H9 (cell line): ENCODE measurements around the gene CHCHD4. TPM values are rescaled to one million over a fixed set of nuclear protein-coding genes. Genes with fewer than 3 reads are reported as not detected.

Experiments used
- DNase-seq: peaks from one replicate; pipeline ENCODE4 v3.0.0-alpha.2; 2017
- H2AFZ ChIP-seq: one replicate; pipeline ENCODE4 v1.6.1; 2013; ENCODE audit warnings: mild to moderate bottlenecking, low read length, control low read depth, moderate library complexity
- H2AK5ac ChIP-seq: 2 replicates; pipeline ENCODE4 v1.6.1; 2013; ENCODE audit warnings: low read length, control low read depth, mixed read lengths; ENCODE audit not compliant: insufficient read length
- H2BK120ac ChIP-seq: one replicate; pipeline ENCODE4 v1.6.1; 2013; ENCODE audit warnings: low read depth, mild to moderate bottlenecking, low read length, control low read depth, inconsistent platforms; ENCODE audit not compliant: poor library complexity, severe bottlenecking
- H2BK12ac ChIP-seq: 2 replicates; pipeline ENCODE4 v1.6.1; 2013; ENCODE audit warnings: low read length, control low read depth, mixed read lengths, low read depth; ENCODE audit not compliant: insufficient read length
- H2BK15ac ChIP-seq: 2 replicates; pipeline ENCODE4 v1.6.1; 2013; ENCODE audit warnings: low read depth, low read length, control low read depth
- H2BK20ac ChIP-seq: one replicate; pipeline ENCODE4 v1.6.1; 2013; ENCODE audit warnings: low read depth, mild to moderate bottlenecking, low read length, control low read depth, inconsistent platforms; ENCODE audit not compliant: poor library complexity, severe bottlenecking
- H2BK5ac ChIP-seq: 2 replicates; pipeline ENCODE4 v1.6.1; 2013; ENCODE audit warnings: low read length, control low read depth, mixed read lengths; ENCODE audit not compliant: insufficient read length
- H3K14ac ChIP-seq: 2 replicates; pipeline ENCODE4 v1.6.1; 2013; ENCODE audit warnings: low read length, control low read depth; ENCODE audit not compliant: insufficient read depth
- H3K18ac ChIP-seq: 2 replicates; pipeline ENCODE4 v1.6.1; 2013; ENCODE audit warnings: low read depth, mild to moderate bottlenecking, mixed read lengths, low read length, control low read depth; ENCODE audit not compliant: insufficient read length
- H3K23ac ChIP-seq: 2 replicates; pipeline ENCODE4 v1.6.1; 2013; ENCODE audit warnings: low read length, control low read depth, mixed read lengths, low read depth; ENCODE audit not compliant: insufficient read length
- H3K23me2 ChIP-seq: 2 replicates; pipeline ENCODE4 v1.6.1; 2013; ENCODE audit warnings: low read depth, mild to moderate bottlenecking, mixed read lengths, low read length, control low read depth; ENCODE audit not compliant: insufficient read length, poor library complexity, severe bottlenecking
- H3K27ac ChIP-seq: 2 replicates; pipeline ENCODE4 v1.5.1; 2013; ENCODE audit warnings: low read length, control low read depth, mixed read lengths, low read depth; ENCODE audit not compliant: insufficient read length
- H3K27me3 ChIP-seq: 2 replicates; pipeline ENCODE4 v1.6.1; 2013; ENCODE audit warnings: low read length, control low read depth, inconsistent platforms; ENCODE audit not compliant: insufficient read depth
- H3K4ac ChIP-seq: 2 replicates; pipeline ENCODE4 v1.6.1; 2013; ENCODE audit warnings: low read depth, mild to moderate bottlenecking, control low read depth, inconsistent platforms, low read length, moderate library complexity
- H3K4me1 ChIP-seq: 2 replicates; pipeline ENCODE4 v1.6.1; 2013; ENCODE audit warnings: low read length, control low read depth, inconsistent platforms; ENCODE audit not compliant: insufficient read depth
- H3K4me2 ChIP-seq: 2 replicates; pipeline ENCODE4 v1.6.1; 2013; ENCODE audit warnings: low read length, control low read depth, mixed read lengths; ENCODE audit not compliant: insufficient read length, insufficient read depth
- H3K56ac ChIP-seq: 2 replicates; pipeline ENCODE4 v1.6.1; 2013; ENCODE audit warnings: low read depth, mild to moderate bottlenecking, mixed read lengths, low read length, control low read depth; ENCODE audit not compliant: insufficient read length
- H3K79me1 ChIP-seq: 2 replicates; pipeline ENCODE4 v1.6.1; 2013; ENCODE audit warnings: low read depth, mild to moderate bottlenecking, moderate library complexity, low read length, control low read depth, inconsistent platforms; ENCODE audit not compliant: insufficient read depth, poor library complexity, severe bottlenecking
- H3K79me2 ChIP-seq: 2 replicates; pipeline ENCODE4 v1.6.1; 2013; ENCODE audit warnings: low read length, control low read depth, inconsistent platforms; ENCODE audit not compliant: insufficient read depth
- H3K9ac ChIP-seq: 2 replicates; pipeline ENCODE4 v1.6.1; 2013; ENCODE audit warnings: low read length, control low read depth, mixed read lengths; ENCODE audit not compliant: insufficient read length; ENCODE audit errors: extremely low read depth
- H3K9me3 ChIP-seq: one replicate; pipeline ENCODE4 v1.6.1; 2013; ENCODE audit warnings: low read depth, low read length, inconsistent platforms; ENCODE audit not compliant: control insufficient read depth
- H3T11ph ChIP-seq: one replicate; pipeline ENCODE4 v1.6.1; 2013; ENCODE audit warnings: mild to moderate bottlenecking, low read length, control low read depth, inconsistent platforms
- H4K20me1 ChIP-seq: one replicate; pipeline ENCODE4 v1.6.1; 2013; ENCODE audit not compliant: control insufficient read depth, insufficient read length, insufficient read depth
- H4K5ac ChIP-seq: 2 replicates; pipeline ENCODE4 v1.6.1; 2013; ENCODE audit warnings: low read depth, mild to moderate bottlenecking, mixed read lengths, low read length, control low read depth; ENCODE audit not compliant: insufficient read length
- H4K8ac ChIP-seq: replicated peaks from 2 replicates; pipeline ENCODE4 v1.6.1; 2013; ENCODE audit warnings: low read length, control low read depth, mixed read lengths, low read depth; ENCODE audit not compliant: insufficient read length
- H4K91ac ChIP-seq: 2 replicates; pipeline ENCODE4 v1.6.1; 2013; ENCODE audit warnings: low read depth, mild to moderate bottlenecking, moderate library complexity, mixed read lengths, low read length, control low read depth; ENCODE audit not compliant: insufficient read length
- H3K27ac Mint-ChIP-seq, 3 experiments: 2 replicates in 2 of 3; 3 replicates in 1 of 3; pipeline ENCODE4 v1.8.0; 2020 to 2021; ENCODE audit warnings: mixed read lengths in 3 of 3, mild to moderate bottlenecking in 1 of 3, moderate library complexity in 1 of 3
- H3K27me3 Mint-ChIP-seq: 2 replicates; pipeline ENCODE4 v1.8.0; 2021; ENCODE audit warnings: low read depth, mild to moderate bottlenecking, moderate library complexity, mixed read lengths
- H3K36me3 Mint-ChIP-seq, 3 experiments: 2 replicates in 2 of 3; 3 replicates in 1 of 3; pipeline ENCODE4 v1.8.0; 2020 to 2021; ENCODE audit warnings: low read depth in 3 of 3, mixed read lengths in 3 of 3; ENCODE audit not compliant: insufficient read depth in 1 of 3
- H3K4me1 Mint-ChIP-seq, 2 experiments: 2 replicates each; pipeline ENCODE4 v1.8.0; 2020; ENCODE audit warnings: mixed read lengths in 2 of 2
- H3K4me3 Mint-ChIP-seq, 2 experiments: 2 replicates in 1 of 2; 3 replicates in 1 of 2; pipeline ENCODE4 v1.8.0; 2020 to 2021; ENCODE audit warnings: mild to moderate bottlenecking in 2 of 2, mixed read lengths in 2 of 2, moderate library complexity in 1 of 2
- H3K9me3 Mint-ChIP-seq, 2 experiments: 2 replicates in 1 of 2; 3 replicates in 1 of 2; pipeline ENCODE4 v1.8.0; 2020; ENCODE audit warnings: mild to moderate bottlenecking in 2 of 2, mixed read lengths in 2 of 2, moderate library complexity in 1 of 2
- CTCF ChIP-seq: fragments of 200-600 bp; sonication (generic); conservative IDR thresholded peaks from 3 replicates; pipeline ENCODE4 v1.8.0; 2021; ENCODE audit warnings: antibody characterized with exemption, mild to moderate bottlenecking
- WGBS: extraction: QIAGEN DNeasy Blood & Tissue Kit; methylation state at CpG from one replicate; pipeline ENCODE4 v1.1.7; 2013; ENCODE audit warnings: missing lambda C conversion rate, low lambda C conversion rate, mixed read lengths; ENCODE audit not compliant: insufficient read length; ENCODE audit errors: extremely low coverage; 5-methylcytosine and 5-hydroxymethylcytosine counted together
- total RNA-seq: library from RNA; stranded (reverse); gene quantifications from 2 replicates; pipeline ENCODE4 v1.2.1, GENCODE V29; 2021

Gene CHCHD4
- total RNA-seq, 1 experiment from 2014 or later, result 13.7 TPM

- Histone ChIP-seq H3K23me2 (no peaks in the 10 kb centered on the region), H3K18ac (no peak overlapping the region), H4K20me1 (no peaks in the 10 kb centered on the region), H4K91ac (no peak overlapping the region), H3K27ac (no peak overlapping the region), H2BK120ac (no peak overlapping the region), H3K14ac (peak overlapping the region; percentile 22; the same call in 1 of the 2 replicates), H3K79me2 (no peaks in the 10 kb centered on the region), H3K4me2 (no peak overlapping the region), H3K56ac (no peak overlapping the region), H2AK5ac (no peak overlapping the region), H4K5ac (no peak overlapping the region), H3K9ac (no peak overlapping the region), H4K8ac (no peak overlapping the region), H3K27me3 (no peaks in the 10 kb centered on the region), H2BK5ac (no peak overlapping the region), H3K4me1 (no peaks in the 10 kb centered on the region), H3K4ac (no peak overlapping the region), H3K79me1 (no peaks in the 10 kb centered on the region), H2AFZ (no peak overlapping the region), H2BK12ac (no peak overlapping the region), H3T11ph (no peak overlapping the region), H3K23ac (no peak overlapping the region), H3K9me3 (no peaks in the 10 kb centered on the region), H2BK15ac (no peak overlapping the region), H2BK20ac (no peak overlapping the region)
- Mint-ChIP-seq H3K4me3 (no peak overlapping the region), H3K27me3 (peaks cover 5% of the 10 kb centered on the region), H3K9me3 (peaks cover 1 to 15% of the 10 kb centered on the region in 2 experiments), H3K4me1 (no peaks in the 10 kb centered on the region), H3K27ac (no peak overlapping the region), H3K36me3 (peaks cover 0 to 2% (median 0%) of the 10 kb centered on the region in 3 experiments; a peak in 2 of 7 replicates)
- TF ChIP-seq CTCF, result no peak
- WGBS, result no CpG with 5 or more reads among the region's 4 CpGs
- DNase-seq, result no peak
These were observed 59.8 kb downstream of the CHCHD4 start for GRCh38 chr3:14064910-14065309.
